ENCODE measurements around the gene CNTN4.

GRCh38 chr3:3027976-3028567 is 929.4 kb downstream of the CNTN4 start:
- no peak for TF ChIP-seq POLR2AphosphoS5 (IDR thresholded peaks at IDR 0.05; ENCODE audit: low read depth)
- TF ChIP-seq SPI1 (IDR thresholded peaks at IDR 0.05; ENCODE audit: borderline replicate concordance, low read depth) = no peak
- no peak for TF ChIP-seq CTCF (IDR thresholded peaks at IDR 0.05; ENCODE audit: insufficient read depth, low read length)
